AG04449 (cell line): Measurements from ENCODE around the gene B4GAT1.

ENCODE experiments used
- CTCF ChIA-PET: fragments of 350-600 bp; formaldehyde crosslinking; extraction: SDS; loops from one replicate; lab custom pipeline; 2021; ENCODE audit warnings: antibody characterized with exemption; lab: Yijun Ruan, JAX
- POLR2A ChIA-PET: fragments of 400-600, 350-600 bp; formaldehyde crosslinking; extraction: SDS; loops from one replicate; lab custom pipeline; 2020; ENCODE audit warnings: antibody characterized with exemption, inconsistent platforms; lab: Yijun Ruan, JAX
- DNase-seq: peaks from one replicate; pipeline ENCODE4 v3.0.0-alpha.2; 2010; ENCODE audit warnings: low read depth, low spot score
- H3K4me3 ChIP-seq: 2 replicates; pipeline ENCODE4 v1.5.1; 2011; ENCODE audit warnings: low read depth, mild to moderate bottlenecking, control low read depth, low read length
- CTCF ChIP-seq: IDR thresholded peaks from one replicate; pipeline ENCODE4 v1.5.1; 2011; ENCODE audit warnings: mild to moderate bottlenecking, moderate library complexity, low read length, control low read depth, inconsistent platforms; ENCODE audit not compliant: insufficient read depth; ENCODE audit errors: missing control alignments

B4GAT1 gene

GRCh38 chr11:66317723-66318599 lies 29.5 kb downstream of the B4GAT1 start:
- POLR2A ChIA-PET, result interaction anchor here (0.6 to 4.1 kb wide), 6 partner anchors 8 to 39 kb away, joined by 3 to 64 read pairs (median 8); partner anchors contain the start of genes RIN1 and YIF1A
- H3K4me3 ChIP-seq, result peak overlapping the region; percentile 36
- TF ChIP-seq CTCF, result no peak
- DNase-seq, result no peak
- CTCF ChIA-PET, result interaction anchor here (0.6 to 2.7 kb wide), 10 partner anchors 9 to 121 kb away, joined by 3 to 14 read pairs (median 6); partner anchors contain the start of genes MRPL11 and RIN1

GRCh38 chr11:66317322-66317722 lies 30.1 kb downstream of the B4GAT1 start:
- POLR2A ChIA-PET, result interaction anchor here (0.8 to 4.1 kb wide), 7 partner anchors 8 to 31 kb away, joined by 3 to 64 read pairs (median 8); partner anchors contain the start of genes BRMS1, RIN1, TMEM151A and YIF1A
- no peak for TF ChIP-seq CTCF
- DNase-seq, result no peak
- H3K4me3 ChIP-seq, result peak overlapping the region; percentile 38
- CTCF ChIA-PET, result interaction anchor here (0.6 to 2.7 kb wide), 11 partner anchors 10 to 122 kb away, joined by 3 to 14 read pairs (median 6); partner anchors contain the start of genes MRPL11, RAB1B and RIN1

GRCh38 chr11:66316849-66317251 lies 30.6 kb downstream of the B4GAT1 start, which contains the start of gene CD248:
TSS of gene CD248 (minus strand) at chr11:66317044. CDS start at chr11:66317027, 17 bp downstream.
- H3K4me3 ChIP-seq, result peak within 1 kb of the TSS; percentile 91
- POLR2A ChIA-PET, result interaction anchor here (0.8 to 4.1 kb wide), 7 partner anchors 9 to 31 kb away, joined by 3 to 64 read pairs (median 8); partner anchors contain the start of genes BRMS1, RIN1, TMEM151A and YIF1A
- CTCF ChIA-PET, result interaction anchor here (0.7 to 2.7 kb wide), 9 partner anchors 10 to 122 kb away, joined by 3 to 14 read pairs (median 6); partner anchors contain the start of genes MRPL11, RAB1B and RIN1

GRCh38 chr11:66315921-66316811 lies 31.3 kb downstream of the B4GAT1 start:
- TF ChIP-seq CTCF, result no peak
- ChIA-PET CTCF (interaction anchor here (1.0 to 8.6 kb wide), 13 partner anchors 11 to 123 kb away, joined by 3 to 260 read pairs (median 12); partner anchors contain the start of genes B4GAT1, BRMS1, MRPL11 and RAB1B), POLR2A (interaction anchor here (0.8 to 4.1 kb wide), 8 partner anchors 10 to 32 kb away, joined by 3 to 64 read pairs (median 8); partner anchors contain the start of genes BRMS1, RIN1, TMEM151A and YIF1A)
- peak overlapping the region; percentile 91 for H3K4me3 ChIP-seq
- no peak for DNase-seq

More at GRCh38 chr11:66316849-66317251, 30.6 kb downstream of the B4GAT1 start, which contains the start of gene CD248:
- DNase-seq, result no peak
- TF ChIP-seq CTCF, result no peak

- no peak for DNase-seq
- no peak for TF ChIP-seq CTCF
- ChIA-PET CTCF (interaction anchor here (1.2 to 8.6 kb wide), 5 partner anchors 17 to 93 kb away, joined by 4 to 260 read pairs (median 129); partner anchors contain the start of genes B4GAT1, BRMS1, RIN1 and TMEM151A), POLR2A (interaction anchor here (1.0 to 4.1 kb wide), 3 partner anchors 10 to 26 kb away, joined by 5 to 64 read pairs (median 9); partner anchors contain the start of genes RIN1 and YIF1A)
- peak overlapping the region; percentile 91 for H3K4me3 ChIP-seq
Observed at GRCh38 chr11:66315498-66315885, 31.9 kb downstream of the B4GAT1 start.
